Prostate gland (tissue), 2 donors: ENCODE data around the gene SLC3A2.

Experiments
- CTCF ChIP-seq, 4 experiments: fragments of 200-600 bp in 2 of 4; fragments of 450-650 bp in 2 of 4; sonication (generic) in 2 of 4; IDR thresholded peaks; 1 replicate in 3 of 4; 2 replicates in 1 of 4; pipeline ENCODE4 v1.5.1; 2016 to 2019; ENCODE audit warnings: antibody characterized with exemption in 4 of 4, mild to moderate bottlenecking in 2 of 4, moderate library complexity in 2 of 4
- POLR2A ChIP-seq: fragments of 450-650 bp; IDR thresholded peaks from one replicate; pipeline ENCODE4 v1.6.1; 2016; ENCODE audit warnings: antibody characterized with exemption, mild to moderate bottlenecking
- POLR2AphosphoS5 ChIP-seq: sonication (generic); formaldehyde crosslinking; IDR thresholded peaks from one replicate; pipeline ENCODE4 v1.6.1; 2017; ENCODE audit warnings: antibody characterized with exemption

GRCh38 chr11:62930157-62930556 lies 49.5 kb downstream of the SLC3A2 start:
- TF ChIP-seq CTCF (IDR thresholded peaks at IDR 0.05) = no peak
- no peak for TF ChIP-seq POLR2AphosphoS5
- no peak for TF ChIP-seq POLR2A
